Endothelial cell of umbilical vein (primary cell): ENCODE data around the gene GPANK1. TPM values are rescaled to one million over a fixed set of nuclear protein-coding genes. Genes with fewer than 3 reads are reported as not detected.

Source experiments
- BruUV-seq: library from RNA; stranded (reverse); fragments of 400-500 nt; replicated peaks from 2 replicates; lab custom pipeline; 2021; lab: Mats Ljungman, UMichigan
- CTCF ChIA-PET: fragments of 300-600, 350-600 bp; sonication (Branson Sonifier 250); formaldehyde crosslinking; loops from one replicate; lab custom pipeline; 2021; ENCODE audit warnings: antibody characterized with exemption, inconsistent platforms; lab: Charles Lee
- POLR2A ChIA-PET: fragments of 300-600, 350-600 bp; sonication (Branson Sonifier 250); formaldehyde crosslinking; loops from one replicate; lab custom pipeline; 2021; ENCODE audit warnings: antibody characterized with exemption, inconsistent platforms; lab: Charles Lee
- DNase-seq: peaks from one replicate; pipeline ENCODE4 v3.0.0-alpha.2; 2011; ENCODE audit warnings: low read depth, low spot score
- FAIRE-seq: peaks from 2 replicates; lab custom pipeline; 2011; peaks lifted over from hg19 to GRCh38; lab: Jason Lieb, UNC
- H2AFZ ChIP-seq: 2 replicates; pipeline ENCODE4 v1.6.0; 2012; ENCODE audit warnings: low read depth, low read length, control low read depth, inconsistent platforms
- H3K27ac ChIP-seq: 2 replicates; pipeline ENCODE4 v1.5.1; 2011; ENCODE audit warnings: low read depth, mild to moderate bottlenecking, control low read depth, low read length, moderate library complexity; ENCODE audit not compliant: insufficient read depth
- H3K27me3 ChIP-seq, 2 experiments: 2 replicates each; pipeline versions ENCODE4 v1.6.0 to v1.6.1; 2011; ENCODE audit warnings: low read length in 2 of 2, mixed read lengths in 1 of 2; ENCODE audit not compliant: control insufficient read depth in 2 of 2, insufficient read depth in 2 of 2
- H3K36me3 ChIP-seq, 2 experiments: 2 replicates in 1 of 2; 3 replicates in 1 of 2; pipeline ENCODE4 v1.5.1; 2011; ENCODE audit warnings: low read length in 2 of 2, mild to moderate bottlenecking in 1 of 2, moderate library complexity in 1 of 2; ENCODE audit not compliant: control insufficient read depth in 2 of 2, insufficient read depth in 2 of 2; ENCODE audit errors: extremely low read depth in 1 of 2
- H3K4me1 ChIP-seq: 3 replicates; pipeline ENCODE4 v1.5.1; 2011; ENCODE audit warnings: mild to moderate bottlenecking, low read length; ENCODE audit not compliant: control insufficient read depth, insufficient read depth; ENCODE audit errors: extremely low read depth
- H3K4me2 ChIP-seq: 2 replicates; pipeline ENCODE4 v1.6.1; 2011; ENCODE audit warnings: low read length, control low read depth, mixed read lengths; ENCODE audit not compliant: insufficient read depth
- H3K4me3 ChIP-seq, 3 experiments: fragments of 200-600 bp in 1 of 3; sonication (generic), shearing (Covaris generic) in 1 of 3; replicated peaks in 1 of 3; 2 replicates each; pipeline ENCODE4 v1.5.1; 2011 to 2016; ENCODE audit warnings: control low read depth in 3 of 3, low read length in 3 of 3, mild to moderate bottlenecking in 2 of 3, inconsistent platforms in 1 of 3, low read depth in 1 of 3, moderate library complexity in 1 of 3; ENCODE audit not compliant: insufficient read depth in 1 of 3
- H3K79me2 ChIP-seq: 2 replicates; pipeline ENCODE4 v1.6.0; 2012; ENCODE audit warnings: low read length, inconsistent platforms; ENCODE audit not compliant: control insufficient read depth, insufficient read depth
- H3K9ac ChIP-seq: replicated peaks from 2 replicates; pipeline ENCODE3; 2011; ENCODE audit warnings: low read length, control low read depth; ENCODE audit not compliant: insufficient read depth; ENCODE audit errors: extremely low read depth
- H3K9me1 ChIP-seq: replicated peaks from 3 replicates; pipeline ENCODE4 v1.6.0; 2011; ENCODE audit warnings: mild to moderate bottlenecking, low read length; ENCODE audit not compliant: control insufficient read depth, insufficient read depth; ENCODE audit errors: extremely low read depth
- H3K9me3 ChIP-seq: replicated peaks from 2 replicates; pipeline ENCODE4 v1.5.1; 2012; ENCODE audit warnings: low read length, inconsistent platforms; ENCODE audit not compliant: control insufficient read depth, insufficient read depth
- H4K20me1 ChIP-seq: replicated peaks from 2 replicates; pipeline ENCODE3; 2011; ENCODE audit warnings: mild to moderate bottlenecking, low read length; ENCODE audit not compliant: control insufficient read depth, insufficient read depth; ENCODE audit errors: extremely low read depth
- FOS ChIP-seq: IDR thresholded peaks from 2 replicates; pipeline ENCODE4 v1.6.1; 2011; ENCODE audit warnings: mild to moderate bottlenecking, low read length, moderate library complexity, borderline replicate concordance; ENCODE audit not compliant: insufficient read depth
- GATA2 ChIP-seq: IDR thresholded peaks from 2 replicates; pipeline ENCODE4 v1.7.0; 2011; ENCODE audit warnings: low read depth, mild to moderate bottlenecking, moderate library complexity, mixed read lengths, low read length; ENCODE audit not compliant: insufficient read length, insufficient read depth
- MAX ChIP-seq: IDR thresholded peaks from 2 replicates; pipeline ENCODE4 v1.6.1; 2011; ENCODE audit not compliant: insufficient read depth, insufficient read length
- MYC ChIP-seq: IDR thresholded peaks from one replicate; pipeline ENCODE4 v1.6.1; 2011; ENCODE audit warnings: mild to moderate bottlenecking, low read depth, low read length
- POLR2A ChIP-seq: IDR thresholded peaks from 2 replicates; pipeline ENCODE4 v1.6.1; 2012; ENCODE audit warnings: low read depth, mild to moderate bottlenecking, control low read depth, low read length
- dilution Hi-C: fragments of 300-500 bp; cut with MboI; formaldehyde crosslinking; loops from one replicate; pipeline ENCODE4 v1.15.0; 2019; ENCODE audit warnings: low sequenced_read_pairs; ENCODE audit not compliant: extremely low pct_ligation_motif_present
- intact Hi-C: fragments of 100-400 bp; cut with micrococcal nuclease; formaldehyde crosslinking; loops from one replicate; pipeline ENCODE4 v1.10.0; 2022
- polyA plus RNA-seq, 4 experiments: library from polyadenylated mRNA; depleted of rRNA in 3 of 4; stranded (reverse) in 3 of 4; unstranded in 1 of 4; fragments of >200 nt; gene quantifications; 2 replicates each; pipeline versions ENCODE4 v1.2.1 to v1.2.3, GENCODE V29; 2011 to 2012; ENCODE audit warnings: missing spikeins in 1 of 4
- total RNA-seq: library from RNA; stranded (reverse); gene quantifications from 2 replicates; pipeline ENCODE4 v1.2.3, GENCODE V29; 2021

The GPANK1 gene
- total and polyA plus RNA-seq, 2 donors (not counting 3 experiments of a cell fraction or from before 2014, with no cell fraction given) = 12.6 to 17.5 TPM

GRCh38 chr6:31626952-31627351 lies 37.8 kb downstream of the GPANK1 start:
- Histone ChIP-seq H3K79me2 (peaks cover 58% of the 10 kb centered on the region), H4K20me1 (no peaks in the 10 kb centered on the region), H2AFZ (no peak overlapping the region), H3K9me1 (no peaks in the 10 kb centered on the region), H3K36me3 (peaks cover 41 to 72% of the 10 kb centered on the region in 2 experiments), H3K4me1 (peaks cover 9% of the 10 kb centered on the region), H3K27ac (no peak overlapping the region), H3K9me3 (no peaks in the 10 kb centered on the region), H3K27me3 (no peaks in the 10 kb centered on the region), H3K4me2 (no peak overlapping the region), H3K9ac (no peak overlapping the region), H3K4me3 (no peak overlapping the region)
- no TSS peak for BruUV-seq
- CTCF ChIA-PET = interaction anchor here (1.2 to 2.4 kb wide), 2 partner anchors 12 to 25 kb away, joined by 4 to 5 read pairs; partner anchors contain the start of gene BAG6
- POLR2A ChIA-PET = no interaction called here
- intact Hi-C loops = no loop called here
- FAIRE-seq (no peak), DNase-seq (no peak)
- dilution Hi-C loops = no loop called here
- TF ChIP-seq POLR2A = no peak

GRCh38 chr6:31624070-31624469 lies 40.7 kb downstream of the GPANK1 start:
- intact Hi-C loops = loop anchor here (5.0 kb wide), 1 partner anchor 132 kb away; no protein-coding TSS in a partner anchor
- no peak overlapping the region for H2AFZ ChIP-seq
- dilution Hi-C loops = no loop called here
- no peaks in the 10 kb centered on the region for H4K20me1 ChIP-seq
- no peak overlapping the region for H3K4me2 ChIP-seq
- H3K9ac ChIP-seq = no peak overlapping the region
- H3K36me3 ChIP-seq = peaks cover 36 to 48% of the 10 kb centered on the region in 2 experiments
- H3K9me1 ChIP-seq = no peaks in the 10 kb centered on the region
- ChIA-PET POLR2A (no interaction called here), CTCF (no interaction called here)
- peaks cover 66% of the 10 kb centered on the region for H3K79me2 ChIP-seq
- DNase-seq = no peak
- TF ChIP-seq MYC = no peak
- no peak for TF ChIP-seq GATA2
- TF ChIP-seq MAX = no peak
- TF ChIP-seq FOS = no peak
- H3K9me3 ChIP-seq = no peaks in the 10 kb centered on the region
- no peak overlapping the region for H3K27ac ChIP-seq
- no peaks in the 10 kb centered on the region for H3K27me3 ChIP-seq
- BruUV-seq = no TSS peak
- no peak overlapping the region for H3K4me3 ChIP-seq
- peaks cover 13% of the 10 kb centered on the region for H3K4me1 ChIP-seq
- FAIRE-seq = no peak
